SK-N-SH treated with all-trans-retinoic acid at 6 μM for 48 hours (cell line): Measurements from ENCODE around the gene DNAH8.

Source experiments
- ATAC-seq: fragments of 200-7000 bp; cut with Tn5 transposase; 3 replicates; pipeline ENCODE4 v1.9.1; 2020; ENCODE audit warnings: mild to moderate bottlenecking, moderate library complexity
- ARNTL ChIP-seq: fragments of 450-650 bp; formaldehyde crosslinking; IDR thresholded peaks from 2 replicates; pipeline ENCODE4 v1.5.0; 2020; ENCODE audit warnings: low read depth, mild to moderate bottlenecking, moderate library complexity, borderline replicate concordance
- BACH2 ChIP-seq: fragments of 250-450 bp; sonication (Bioruptor Pico); IDR thresholded peaks from 2 replicates; pipeline ENCODE4 v1.9.0; 2021; ENCODE audit warnings: mild to moderate bottlenecking, borderline replicate concordance
- CREB5 ChIP-seq: fragments of 250-450 bp; sonication (Bioruptor Pico); IDR thresholded peaks from 2 replicates; pipeline ENCODE4 v1.5.1; 2020; ENCODE audit warnings: low read depth, mild to moderate bottlenecking, moderate library complexity
- CSDC2 ChIP-seq: fragments of 250-450 bp; sonication (Bioruptor Pico); IDR thresholded peaks from 2 replicates; pipeline ENCODE4 v1.5.0; 2020; ENCODE audit warnings: mild to moderate bottlenecking, moderate library complexity
- CSRNP3 ChIP-seq: fragments of 250-450 bp; sonication (Bioruptor Pico); IDR thresholded peaks from 2 replicates; pipeline ENCODE4 v1.5.1; 2021; ENCODE audit warnings: mild to moderate bottlenecking, moderate library complexity
- ESRRG ChIP-seq: fragments of 250-450 bp; sonication (Bioruptor Pico); IDR thresholded peaks from 2 replicates; pipeline ENCODE4 v1.6.1; 2021; ENCODE audit warnings: mild to moderate bottlenecking
- GLIS3 ChIP-seq: fragments of 250-450 bp; sonication (Bioruptor Pico); IDR thresholded peaks from 2 replicates; pipeline ENCODE4 v1.5.0; 2020; ENCODE audit warnings: mild to moderate bottlenecking, moderate library complexity
- ISL1 ChIP-seq: fragments of 250-450 bp; sonication (Bioruptor Pico); IDR thresholded peaks from 2 replicates; pipeline ENCODE4 v2.1.2; 2022; ENCODE audit warnings: mild to moderate bottlenecking, moderate library complexity
- OSR1 ChIP-seq: fragments of 250-450 bp; sonication (Bioruptor Pico); IDR thresholded peaks from 2 replicates; pipeline ENCODE4 v1.8.0; 2022; ENCODE audit warnings: moderate library complexity, mild to moderate bottlenecking, inconsistent platforms
- RARB ChIP-seq: fragments of 250-450 bp; sonication (Bioruptor Pico); IDR thresholded peaks from 2 replicates; pipeline ENCODE4 v1.8.0; 2021; ENCODE audit warnings: mild to moderate bottlenecking, moderate library complexity
- SNAI2 ChIP-seq: fragments of 250-450 bp; sonication (Bioruptor Pico); IDR thresholded peaks from 2 replicates; pipeline ENCODE4 v1.5.0; 2020; ENCODE audit warnings: mild to moderate bottlenecking, moderate library complexity
- TCF4 ChIP-seq: fragments of 250-450 bp; sonication (Bioruptor Pico); IDR thresholded peaks from 2 replicates; pipeline ENCODE4 v1.8.0; 2021; ENCODE audit warnings: mild to moderate bottlenecking, moderate library complexity, borderline replicate concordance
- ZFP3 ChIP-seq: fragments of 250-450 bp; sonication (Bioruptor Pico); IDR thresholded peaks from 2 replicates; pipeline ENCODE4 v1.5.0; 2020; ENCODE audit warnings: mild to moderate bottlenecking, moderate library complexity
- ZFP30 ChIP-seq: fragments of 450-650 bp; formaldehyde crosslinking; IDR thresholded peaks from 2 replicates; pipeline ENCODE4 v1.5.0; 2022; ENCODE audit warnings: mild to moderate bottlenecking, moderate library complexity
- ZNF70 ChIP-seq: fragments of 450-650 bp; formaldehyde crosslinking; IDR thresholded peaks from 2 replicates; pipeline ENCODE4 v1.5.0; 2020; ENCODE audit warnings: mild to moderate bottlenecking, moderate library complexity
- ZNF8 ChIP-seq: fragments of 450-650 bp; formaldehyde crosslinking; IDR thresholded peaks from 2 replicates; pipeline ENCODE4 v1.5.0; 2020; ENCODE audit warnings: mild to moderate bottlenecking, moderate library complexity
- TF ChIP-seq, protein P1 (sequence below): fragments of 250-450 bp; sonication (Bioruptor Pico); IDR thresholded peaks from 2 replicates; pipeline ENCODE4 v1.8.0; 2021; ENCODE audit warnings: low read depth, mild to moderate bottlenecking, moderate library complexity, borderline replicate concordance
- TF ChIP-seq, protein P2 (sequence below): fragments of 250-450 bp; sonication (Bioruptor Pico); IDR thresholded peaks from 2 replicates; pipeline ENCODE4 v1.5.0; 2020; ENCODE audit warnings: mild to moderate bottlenecking, moderate library complexity
- TF ChIP-seq, protein P3 (sequence below): fragments of 250-450 bp; sonication (Bioruptor Pico); IDR thresholded peaks from 2 replicates; pipeline ENCODE4 v1.8.0; 2020; ENCODE audit warnings: mild to moderate bottlenecking, moderate library complexity, borderline replicate concordance

Gene DNAH8

DNA sequence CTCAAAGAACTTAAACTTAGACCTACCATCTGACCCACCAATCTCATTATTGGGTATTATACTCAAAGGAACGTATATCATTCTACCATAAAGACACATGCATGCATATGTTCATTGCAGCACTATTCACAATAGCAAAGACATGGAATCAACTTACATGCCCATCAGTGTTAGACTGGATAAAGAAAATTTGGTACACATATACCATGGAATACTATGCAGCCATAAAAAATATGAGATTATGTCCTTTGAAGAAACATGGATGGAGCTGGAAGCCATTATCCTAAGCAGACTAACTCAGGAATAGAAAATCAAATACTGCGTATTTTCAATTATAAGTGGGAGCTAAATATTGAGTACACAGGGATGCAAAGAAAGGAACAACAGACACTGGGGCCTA lies 167.0 kb downstream of the DNAH8 start (continued):
- TF ChIP-seq, protein P1, sequence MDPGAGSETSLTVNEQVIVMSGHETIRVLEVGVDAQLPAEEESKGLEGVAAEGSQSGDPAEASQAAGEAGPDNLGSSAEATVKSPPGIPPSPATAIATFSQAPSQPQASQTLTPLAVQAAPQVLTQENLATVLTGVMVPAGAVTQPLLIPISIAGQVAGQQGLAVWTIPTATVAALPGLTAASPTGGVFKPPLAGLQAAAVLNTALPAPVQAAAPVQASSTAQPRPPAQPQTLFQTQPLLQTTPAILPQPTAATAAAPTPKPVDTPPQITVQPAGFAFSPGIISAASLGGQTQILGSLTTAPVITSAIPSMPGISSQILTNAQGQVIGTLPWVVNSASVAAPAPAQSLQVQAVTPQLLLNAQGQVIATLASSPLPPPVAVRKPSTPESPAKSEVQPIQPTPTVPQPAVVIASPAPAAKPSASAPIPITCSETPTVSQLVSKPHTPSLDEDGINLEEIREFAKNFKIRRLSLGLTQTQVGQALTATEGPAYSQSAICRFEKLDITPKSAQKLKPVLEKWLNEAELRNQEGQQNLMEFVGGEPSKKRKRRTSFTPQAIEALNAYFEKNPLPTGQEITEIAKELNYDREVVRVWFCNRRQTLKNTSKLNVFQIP = no peak
- TF ChIP-seq GLIS3 (CRISPR knock-in tag) = no peak
- TF ChIP-seq, all 23 proteins: peak for 0

- TF ChIP-seq ZFP30 (CRISPR knock-in tag) (no peak), ARNTL (no peak), ZNF8 (CRISPR knock-in tag) (no peak), TCF4 (CRISPR knock-in tag) (no peak), BACH2 (CRISPR knock-in tag) (no peak), SNAI2 (CRISPR knock-in tag) (no peak), CREB5 (CRISPR knock-in tag) (no peak), RARB (CRISPR knock-in tag) (no peak), ZFP3 (CRISPR knock-in tag) (no peak), OSR1 (CRISPR knock-in tag) (no peak), ISL1 (no peak), ZNF70 (CRISPR knock-in tag) (no peak)
- TF ChIP-seq, protein P1 = no peak
- TF ChIP-seq, protein P2, sequence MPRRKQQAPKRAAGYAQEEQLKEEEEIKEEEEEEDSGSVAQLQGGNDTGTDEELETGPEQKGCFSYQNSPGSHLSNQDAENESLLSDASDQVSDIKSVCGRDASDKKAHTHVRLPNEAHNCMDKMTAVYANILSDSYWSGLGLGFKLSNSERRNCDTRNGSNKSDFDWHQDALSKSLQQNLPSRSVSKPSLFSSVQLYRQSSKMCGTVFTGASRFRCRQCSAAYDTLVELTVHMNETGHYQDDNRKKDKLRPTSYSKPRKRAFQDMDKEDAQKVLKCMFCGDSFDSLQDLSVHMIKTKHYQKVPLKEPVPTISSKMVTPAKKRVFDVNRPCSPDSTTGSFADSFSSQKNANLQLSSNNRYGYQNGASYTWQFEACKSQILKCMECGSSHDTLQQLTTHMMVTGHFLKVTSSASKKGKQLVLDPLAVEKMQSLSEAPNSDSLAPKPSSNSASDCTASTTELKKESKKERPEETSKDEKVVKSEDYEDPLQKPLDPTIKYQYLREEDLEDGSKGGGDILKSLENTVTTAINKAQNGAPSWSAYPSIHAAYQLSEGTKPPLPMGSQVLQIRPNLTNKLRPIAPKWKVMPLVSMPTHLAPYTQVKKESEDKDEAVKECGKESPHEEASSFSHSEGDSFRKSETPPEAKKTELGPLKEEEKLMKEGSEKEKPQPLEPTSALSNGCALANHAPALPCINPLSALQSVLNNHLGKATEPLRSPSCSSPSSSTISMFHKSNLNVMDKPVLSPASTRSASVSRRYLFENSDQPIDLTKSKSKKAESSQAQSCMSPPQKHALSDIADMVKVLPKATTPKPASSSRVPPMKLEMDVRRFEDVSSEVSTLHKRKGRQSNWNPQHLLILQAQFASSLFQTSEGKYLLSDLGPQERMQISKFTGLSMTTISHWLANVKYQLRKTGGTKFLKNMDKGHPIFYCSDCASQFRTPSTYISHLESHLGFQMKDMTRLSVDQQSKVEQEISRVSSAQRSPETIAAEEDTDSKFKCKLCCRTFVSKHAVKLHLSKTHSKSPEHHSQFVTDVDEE (CRISPR knock-in tag) = no peak
- TF ChIP-seq, protein P3, sequence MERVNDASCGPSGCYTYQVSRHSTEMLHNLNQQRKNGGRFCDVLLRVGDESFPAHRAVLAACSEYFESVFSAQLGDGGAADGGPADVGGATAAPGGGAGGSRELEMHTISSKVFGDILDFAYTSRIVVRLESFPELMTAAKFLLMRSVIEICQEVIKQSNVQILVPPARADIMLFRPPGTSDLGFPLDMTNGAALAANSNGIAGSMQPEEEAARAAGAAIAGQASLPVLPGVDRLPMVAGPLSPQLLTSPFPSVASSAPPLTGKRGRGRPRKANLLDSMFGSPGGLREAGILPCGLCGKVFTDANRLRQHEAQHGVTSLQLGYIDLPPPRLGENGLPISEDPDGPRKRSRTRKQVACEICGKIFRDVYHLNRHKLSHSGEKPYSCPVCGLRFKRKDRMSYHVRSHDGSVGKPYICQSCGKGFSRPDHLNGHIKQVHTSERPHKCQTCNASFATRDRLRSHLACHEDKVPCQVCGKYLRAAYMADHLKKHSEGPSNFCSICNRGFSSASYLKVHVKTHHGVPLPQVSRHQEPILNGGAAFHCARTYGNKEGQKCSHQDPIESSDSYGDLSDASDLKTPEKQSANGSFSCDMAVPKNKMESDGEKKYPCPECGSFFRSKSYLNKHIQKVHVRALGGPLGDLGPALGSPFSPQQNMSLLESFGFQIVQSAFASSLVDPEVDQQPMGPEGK (CRISPR knock-in tag) = no peak
- TF ChIP-seq, all 23 proteins: peak for 0
- ATAC-seq = no peak
Observed at GRCh38 chr6:38897507-38897906, 182.4 kb downstream of the DNAH8 start.

GRCh38 chr6:38901802-38902522 lies 186.9 kb downstream of the DNAH8 start:
- ATAC-seq = no peak
- TF ChIP-seq CSRNP3 (CRISPR knock-in tag) (no peak), ARNTL (no peak), ZFP3 (CRISPR knock-in tag) (no peak), CSDC2 (no peak), OSR1 (CRISPR knock-in tag) (no peak), ESRRG (CRISPR knock-in tag) (no peak), SNAI2 (CRISPR knock-in tag) (no peak), CREB5 (CRISPR knock-in tag) (no peak), RARB (CRISPR knock-in tag) (no peak), ZNF70 (CRISPR knock-in tag) (no peak)
- TF ChIP-seq, protein P1 = no peak
- TF ChIP-seq, protein P3 (CRISPR knock-in tag) = no peak
- TF ChIP-seq, all 23 proteins: peak for 0
